IPS DF 4.7 (cell line): ENCODE results near the gene HSD11B1.

ENCODE experiments used
- DNase-seq: peaks from one replicate; pipeline ENCODE4 v3.0.0-alpha.2; 2013; ENCODE audit warnings: low spot score; ENCODE audit errors: extremely low read depth

The HSD11B1 gene

GRCh38 chr1:209755256-209755655 lies 50.6 kb downstream of the HSD11B1 start:
- no peak for DNase-seq

GRCh38 chr1:209755926-209756614 lies 51.4 kb downstream of the HSD11B1 start, which contains the start of gene TRAF3IP3:
Gene TRAF3IP3, plus strand, starts transcription at chr1:209756053. Its CDS starts 3,987 bp downstream, at chr1:209760040.
- no peak for DNase-seq

- no peak for DNase-seq
These were observed 52.2 kb downstream of the HSD11B1 start for GRCh38 chr1:209756615-209757445.

GRCh38 chr1:209758400-209758799 lies 53.8 kb downstream of the HSD11B1 start:
- no peak for DNase-seq

GRCh38 chr1:209759829-209760359 lies 55.2 kb downstream of the HSD11B1 start:
- no peak for DNase-seq

GRCh38 chr1:209761011-209761635 lies 56.5 kb downstream of the HSD11B1 start:
- DNase-seq: no peak

- no peak for DNase-seq
These were observed 61.4 kb downstream of the HSD11B1 start for GRCh38 chr1:209766051-209766450.

- DNase-seq: no peak
These were observed 62.5 kb downstream of the HSD11B1 start for GRCh38 chr1:209767096-209767495.

GRCh38 chr1:209767706-209768105 lies 63.1 kb downstream of the HSD11B1 start:
- DNase-seq: no peak

- DNase-seq: no peak
These were observed 63.7 kb downstream of the HSD11B1 start for GRCh38 chr1:209768354-209768774.

- no peak for DNase-seq
These were observed 64.7 kb downstream of the HSD11B1 start for GRCh38 chr1:209769171-209769904.

GRCh38 chr1:209769971-209770370 lies 65.3 kb downstream of the HSD11B1 start:
- no peak for DNase-seq

- no peak for DNase-seq
These were observed 66.2 kb downstream of the HSD11B1 start for GRCh38 chr1:209770636-209771415.

- DNase-seq: no peak
These were observed 67.5 kb downstream of the HSD11B1 start for GRCh38 chr1:209772126-209772525.

- no peak for DNase-seq
These were observed 69.9 kb downstream of the HSD11B1 start for GRCh38 chr1:209774592-209774991.

GRCh38 chr1:209775678-209776077 lies 71.0 kb downstream of the HSD11B1 start:
- DNase-seq: no peak

GRCh38 chr1:209777587-209777986 lies 72.9 kb downstream of the HSD11B1 start:
- DNase-seq: no peak

- DNase-seq: no peak
These were observed 73.5 kb downstream of the HSD11B1 start for GRCh38 chr1:209778102-209778501.

GRCh38 chr1:209780268-209780667 lies 75.6 kb downstream of the HSD11B1 start:
- DNase-seq: no peak

- DNase-seq: no peak
These were observed 78.7 kb downstream of the HSD11B1 start for GRCh38 chr1:209783386-209783785.
